OCI-LY3 (cell line): Measurements from ENCODE around the gene STAT4.

Source experiments
- EZH2phosphoT487 ChIP-seq: fragments of 200-600 bp; shearing (Covaris generic); IDR thresholded peaks from 2 replicates; pipeline ENCODE4 v1.6.1; 2018; ENCODE audit warnings: antibody characterized with exemption, mixed run types, low read depth
- TF ChIP-seq, protein P1 (sequence below): fragments of 200-600, 300-600 bp; sonication (generic); IDR thresholded peaks from 2 replicates; pipeline ENCODE4 v1.5.1; 2014; ENCODE audit warnings: antibody characterized with exemption, low read length, low read depth

DNA sequence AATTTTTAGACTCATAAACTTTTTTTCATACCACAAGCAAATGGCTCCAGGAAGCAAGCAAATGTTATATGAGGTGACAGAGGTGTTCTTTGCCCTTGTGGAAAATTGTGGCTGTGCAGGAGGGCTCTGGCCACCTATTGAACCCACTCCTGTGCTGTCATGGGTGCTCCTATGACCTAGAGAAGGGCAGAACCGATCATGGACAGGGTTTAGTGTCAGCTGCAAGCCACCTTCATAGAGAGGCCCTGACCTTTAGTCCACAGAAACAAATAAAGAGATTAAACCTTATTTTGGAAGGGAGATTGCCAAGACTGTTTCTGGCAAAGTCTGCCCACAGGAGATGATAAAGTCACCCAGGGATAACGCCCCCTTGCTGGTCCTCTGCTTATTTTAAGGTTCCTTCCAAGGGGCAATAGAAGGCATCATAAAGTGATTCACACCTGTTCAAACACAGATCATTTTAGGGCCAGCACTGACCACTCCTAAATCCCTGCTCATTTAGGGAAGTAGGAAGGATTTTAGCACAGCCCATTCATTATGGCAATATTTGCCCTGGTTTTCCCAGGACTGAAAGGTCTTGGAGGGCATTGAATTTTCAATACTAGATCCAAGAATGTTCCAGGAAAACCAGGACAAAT lies 26.1 kb upstream of the STAT4 start:
- TF ChIP-seq, protein P1, sequence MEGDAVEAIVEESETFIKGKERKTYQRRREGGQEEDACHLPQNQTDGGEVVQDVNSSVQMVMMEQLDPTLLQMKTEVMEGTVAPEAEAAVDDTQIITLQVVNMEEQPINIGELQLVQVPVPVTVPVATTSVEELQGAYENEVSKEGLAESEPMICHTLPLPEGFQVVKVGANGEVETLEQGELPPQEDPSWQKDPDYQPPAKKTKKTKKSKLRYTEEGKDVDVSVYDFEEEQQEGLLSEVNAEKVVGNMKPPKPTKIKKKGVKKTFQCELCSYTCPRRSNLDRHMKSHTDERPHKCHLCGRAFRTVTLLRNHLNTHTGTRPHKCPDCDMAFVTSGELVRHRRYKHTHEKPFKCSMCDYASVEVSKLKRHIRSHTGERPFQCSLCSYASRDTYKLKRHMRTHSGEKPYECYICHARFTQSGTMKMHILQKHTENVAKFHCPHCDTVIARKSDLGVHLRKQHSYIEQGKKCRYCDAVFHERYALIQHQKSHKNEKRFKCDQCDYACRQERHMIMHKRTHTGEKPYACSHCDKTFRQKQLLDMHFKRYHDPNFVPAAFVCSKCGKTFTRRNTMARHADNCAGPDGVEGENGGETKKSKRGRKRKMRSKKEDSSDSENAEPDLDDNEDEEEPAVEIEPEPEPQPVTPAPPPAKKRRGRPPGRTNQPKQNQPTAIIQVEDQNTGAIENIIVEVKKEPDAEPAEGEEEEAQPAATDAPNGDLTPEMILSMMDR, result no peak
- no peak for TF ChIP-seq EZH2phosphoT487
